Measurements from ENCODE around the gene TXNIP.
A peak's percentile ranks its signal among the peaks of the same experiment; 100 is the strongest.

TXNIP gene

GRCh38 chr1:145961425-145962156 is 34.8 kb downstream of the TXNIP start:
- no peak for DNase-seq

GRCh38 chr1:145961109-145961424 is 35.3 kb downstream of the TXNIP start:
- DNase-seq: no peak

GRCh38 chr1:145960468-145961108 is 35.8 kb downstream of the TXNIP start:
- peak; percentile 52 for DNase-seq

GRCh38 chr1:145959957-145960467 is 36.4 kb downstream of the TXNIP start:
- no peak for DNase-seq

- DNase-seq: no peak
Observed at GRCh38 chr1:145959333-145959732, 37.0 kb downstream of the TXNIP start.

- no peak for DNase-seq
Observed at GRCh38 chr1:145958734-145959133, 37.6 kb downstream of the TXNIP start.

- peak; percentile 94 for DNase-seq
Observed at GRCh38 chr1:145957443-145958319, 38.7 kb downstream of the TXNIP start, which contains the start of gene LIX1L. Gene LIX1L (minus strand): TSS chr1:145958017. CDS start chr1:145957927, 90 bp downstream.

GRCh38 chr1:145956781-145957442 is 39.5 kb downstream of the TXNIP start:
- no peak for DNase-seq

GRCh38 chr1:145956361-145956760 is 40.0 kb downstream of the TXNIP start:
- DNase-seq: no peak

- no peak for DNase-seq
Observed at GRCh38 chr1:145955436-145955835, 40.9 kb downstream of the TXNIP start.

GRCh38 chr1:145953861-145954260 is 42.5 kb downstream of the TXNIP start:
- no peak for DNase-seq

- DNase-seq: no peak
Observed at GRCh38 chr1:145952903-145953302, 43.5 kb downstream of the TXNIP start.

GRCh38 chr1:145951526-145951925 is 44.9 kb downstream of the TXNIP start:
- no peak for DNase-seq

- no peak for DNase-seq
Observed at GRCh38 chr1:145949219-145949618, 47.2 kb downstream of the TXNIP start.

- DNase-seq: no peak
Observed at GRCh38 chr1:145947551-145947950, 48.8 kb downstream of the TXNIP start.

GRCh38 chr1:145946477-145946986 is 49.8 kb downstream of the TXNIP start:
- DNase-seq: no peak

GRCh38 chr1:145944532-145944931 is 51.8 kb downstream of the TXNIP start:
- DNase-seq: no peak

- DNase-seq: no peak
Observed at GRCh38 chr1:145942871-145943270, 53.5 kb downstream of the TXNIP start.

Data from CD4-positive, alpha-beta T cell treated with Interleukin-15 for 1 hour (primary cell).